Liver (tissue), 3 donors: Measurements from ENCODE around the gene PRG3.

ENCODE experiments used
- CTCF ChIP-seq: fragments of 150-350 bp; IDR thresholded peaks from 2 replicates; pipeline ENCODE4 v1.5.1; 2017; ENCODE audit warnings: improper control_type of control experiment, low read depth, low read length; ENCODE audit not compliant: missing input control
- JUND ChIP-seq, 2 donors: IDR thresholded peaks; 2 replicates each; pipeline ENCODE4 v1.6.1; 2016; ENCODE audit warnings: antibody characterized with exemption in 2 of 2
- MAX ChIP-seq: IDR thresholded peaks from 2 replicates; pipeline ENCODE4 v1.6.1; 2016; ENCODE audit warnings: antibody characterized with exemption
- RAD21 ChIP-seq, 2 donors: IDR thresholded peaks; 2 replicates each; pipeline ENCODE4 v1.6.1; 2016; ENCODE audit warnings: antibody characterized with exemption in 2 of 2, mild to moderate bottlenecking in 2 of 2
- REST ChIP-seq: IDR thresholded peaks from 2 replicates; pipeline ENCODE4 v1.6.1; 2016; ENCODE audit warnings: antibody characterized with exemption, mild to moderate bottlenecking
- donor health status: healthy.
- donor health status: healthy.

- TF ChIP-seq MAX (no peak), RAD21 (IDR thresholded peaks at IDR 0.05) (no peak), CTCF (no peak), JUND (IDR thresholded peaks at IDR 0.05) (no peak), REST (no peak)
These were observed 21.6 kb downstream of the PRG3 start for GRCh38 chr11:57359396-57359795.
